Measurements from ENCODE around the gene SOX1. TPM values are rescaled to one million over a fixed set of nuclear protein-coding genes. Genes with fewer than 3 reads are reported as not detected.
A peak's percentile ranks its signal among the peaks of the same experiment; 100 is the strongest.

Gene SOX1
- total RNA-seq, 3 donors from 2014 or later (not counting 1 experiment from before 2014, with no cell fraction given) = not detected

DNA sequence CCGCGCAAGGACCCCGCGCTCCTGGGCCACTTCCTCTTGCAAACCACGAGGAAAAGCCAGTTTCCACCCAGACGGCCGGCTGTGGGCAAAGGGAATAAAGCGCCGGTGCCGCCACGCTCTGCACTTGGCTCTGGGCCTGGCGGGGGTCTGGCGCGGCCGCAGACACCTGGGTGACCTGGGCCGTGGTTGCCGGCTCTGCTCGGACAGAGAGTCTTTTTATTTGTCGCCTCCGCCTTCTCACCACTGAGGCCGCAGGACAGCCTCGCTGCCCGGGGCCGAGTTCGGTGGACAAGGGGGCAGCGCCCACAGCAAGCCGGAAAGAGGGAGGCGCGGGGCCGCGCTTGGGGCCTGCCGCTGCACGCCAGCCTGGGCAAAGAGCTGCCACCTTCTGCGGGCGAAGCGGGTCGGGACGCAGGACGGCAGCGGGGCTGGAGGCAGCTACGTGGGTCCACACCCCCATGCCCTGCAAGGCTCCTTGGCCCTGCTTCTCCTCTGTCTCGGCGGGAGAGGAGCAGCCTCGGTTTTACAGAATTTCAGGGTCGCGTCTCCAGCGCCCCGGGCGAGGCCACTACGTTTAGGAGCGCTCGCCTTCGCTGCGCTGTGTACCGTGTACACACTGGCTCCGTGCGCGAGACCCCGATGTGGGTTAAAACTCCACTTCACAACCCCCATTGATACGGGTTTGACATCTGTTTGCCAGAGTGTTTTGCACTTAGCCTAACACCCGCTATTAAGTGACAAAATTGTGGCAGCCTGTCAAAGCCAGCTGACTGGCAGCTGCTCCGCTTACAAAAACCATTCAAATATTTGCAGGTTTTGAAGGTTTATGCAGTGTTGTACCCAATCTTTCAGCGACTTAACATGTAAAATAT lies 13.0 kb upstream of the SOX1 start:
- no peak overlapping the region for H3K4me3 ChIP-seq (ENCODE audit: low read length)
- Mint-ChIP-seq H3K4me3 (no peak overlapping the region), H3K36me3 (peaks cover 7% of the 10 kb centered on the region), H3K27me3 (ENCODE audit: low read depth in 2 of 2) (peaks cover 41 to 62% of the 10 kb centered on the region in 2 donors), H3K4me1 (no peaks in the 10 kb centered on the region), H3K27ac (no peak overlapping the region), H3K9me3 (peaks cover 0 to 2% of the 10 kb centered on the region in 2 donors)
- no peaks in the 10 kb centered on the region for H3K4me1 ChIP-seq (ENCODE audit: control insufficient read depth, insufficient read depth, low read length)
- DNase-seq = no peak
- intact Hi-C loops (cut with micrococcal nuclease) = no loop called here
- ATAC-seq = no peak
- H3K36me3 ChIP-seq (ENCODE audit: control insufficient read depth, insufficient read depth, low read length) = no peaks in the 10 kb centered on the region
- TF ChIP-seq, protein P1, sequence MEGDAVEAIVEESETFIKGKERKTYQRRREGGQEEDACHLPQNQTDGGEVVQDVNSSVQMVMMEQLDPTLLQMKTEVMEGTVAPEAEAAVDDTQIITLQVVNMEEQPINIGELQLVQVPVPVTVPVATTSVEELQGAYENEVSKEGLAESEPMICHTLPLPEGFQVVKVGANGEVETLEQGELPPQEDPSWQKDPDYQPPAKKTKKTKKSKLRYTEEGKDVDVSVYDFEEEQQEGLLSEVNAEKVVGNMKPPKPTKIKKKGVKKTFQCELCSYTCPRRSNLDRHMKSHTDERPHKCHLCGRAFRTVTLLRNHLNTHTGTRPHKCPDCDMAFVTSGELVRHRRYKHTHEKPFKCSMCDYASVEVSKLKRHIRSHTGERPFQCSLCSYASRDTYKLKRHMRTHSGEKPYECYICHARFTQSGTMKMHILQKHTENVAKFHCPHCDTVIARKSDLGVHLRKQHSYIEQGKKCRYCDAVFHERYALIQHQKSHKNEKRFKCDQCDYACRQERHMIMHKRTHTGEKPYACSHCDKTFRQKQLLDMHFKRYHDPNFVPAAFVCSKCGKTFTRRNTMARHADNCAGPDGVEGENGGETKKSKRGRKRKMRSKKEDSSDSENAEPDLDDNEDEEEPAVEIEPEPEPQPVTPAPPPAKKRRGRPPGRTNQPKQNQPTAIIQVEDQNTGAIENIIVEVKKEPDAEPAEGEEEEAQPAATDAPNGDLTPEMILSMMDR (IDR thresholded peaks at IDR 0.05) = no peak
- 8% methylated on average over 62 of the region's 63 CpGs for WGBS (ENCODE audit: insufficient coverage)
- peaks cover 3% of the 10 kb centered on the region for H3K9me3 ChIP-seq (ENCODE audit: control insufficient read depth, insufficient read depth, low read length)
- H3K27me3 ChIP-seq (ENCODE audit: control insufficient read depth, insufficient read depth, low read length) = peaks cover 30% of the 10 kb centered on the region
- no peak overlapping the region for H3K27ac ChIP-seq (ENCODE audit: low read length)

DNA sequence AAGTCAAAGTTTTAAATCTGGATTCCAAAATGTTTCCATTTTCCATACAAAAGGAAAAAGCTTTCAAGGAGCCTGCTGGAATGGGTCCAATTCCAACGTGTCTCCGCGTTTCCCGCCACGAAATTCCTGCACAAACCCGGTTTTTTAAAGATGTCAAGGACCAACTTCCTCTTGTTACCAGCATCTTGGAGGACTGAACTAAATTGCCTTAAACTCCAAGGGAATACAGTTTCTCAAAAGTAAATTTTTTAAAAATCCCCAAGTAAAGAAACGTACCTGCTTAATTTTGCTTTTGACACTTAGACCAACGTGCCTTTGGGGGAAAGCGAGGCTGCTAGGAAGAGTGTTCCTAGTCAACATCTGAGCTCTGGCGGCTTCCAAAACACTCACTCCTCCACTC lies 12.3 kb upstream of the SOX1 start:
- H3K9me3 ChIP-seq (ENCODE audit: control insufficient read depth, insufficient read depth, low read length) = peaks cover 3% of the 10 kb centered on the region
- Mint-ChIP-seq H3K4me3 (peak overlapping the region; percentile 4), H3K27me3 (ENCODE audit: low read depth in 2 of 2) (peaks cover 48 to 68% of the 10 kb centered on the region in 2 donors), H3K36me3 (peaks cover 11% of the 10 kb centered on the region), H3K4me1 (peaks cover 0 to 4% of the 10 kb centered on the region in 2 donors), H3K9me3 (peaks cover 0 to 2% of the 10 kb centered on the region in 2 donors), H3K27ac (no peak overlapping the region)
- ATAC-seq = no peak
- peaks cover 35% of the 10 kb centered on the region for H3K27me3 ChIP-seq (ENCODE audit: control insufficient read depth, insufficient read depth, low read length)
- H3K4me3 ChIP-seq (ENCODE audit: low read length) = no peak overlapping the region
- no peaks in the 10 kb centered on the region for H3K36me3 ChIP-seq (ENCODE audit: control insufficient read depth, insufficient read depth, low read length)
- TF ChIP-seq, protein P1 (IDR thresholded peaks at IDR 0.05) = no peak
- 7% methylated on average over 10 of the region's 10 CpGs for WGBS (ENCODE audit: insufficient coverage)
- intact Hi-C loops (cut with micrococcal nuclease) = no loop called here
- no peaks in the 10 kb centered on the region for H3K4me1 ChIP-seq (ENCODE audit: control insufficient read depth, insufficient read depth, low read length)
- no peak for DNase-seq
- no peak overlapping the region for H3K27ac ChIP-seq (ENCODE audit: low read length)

DNA sequence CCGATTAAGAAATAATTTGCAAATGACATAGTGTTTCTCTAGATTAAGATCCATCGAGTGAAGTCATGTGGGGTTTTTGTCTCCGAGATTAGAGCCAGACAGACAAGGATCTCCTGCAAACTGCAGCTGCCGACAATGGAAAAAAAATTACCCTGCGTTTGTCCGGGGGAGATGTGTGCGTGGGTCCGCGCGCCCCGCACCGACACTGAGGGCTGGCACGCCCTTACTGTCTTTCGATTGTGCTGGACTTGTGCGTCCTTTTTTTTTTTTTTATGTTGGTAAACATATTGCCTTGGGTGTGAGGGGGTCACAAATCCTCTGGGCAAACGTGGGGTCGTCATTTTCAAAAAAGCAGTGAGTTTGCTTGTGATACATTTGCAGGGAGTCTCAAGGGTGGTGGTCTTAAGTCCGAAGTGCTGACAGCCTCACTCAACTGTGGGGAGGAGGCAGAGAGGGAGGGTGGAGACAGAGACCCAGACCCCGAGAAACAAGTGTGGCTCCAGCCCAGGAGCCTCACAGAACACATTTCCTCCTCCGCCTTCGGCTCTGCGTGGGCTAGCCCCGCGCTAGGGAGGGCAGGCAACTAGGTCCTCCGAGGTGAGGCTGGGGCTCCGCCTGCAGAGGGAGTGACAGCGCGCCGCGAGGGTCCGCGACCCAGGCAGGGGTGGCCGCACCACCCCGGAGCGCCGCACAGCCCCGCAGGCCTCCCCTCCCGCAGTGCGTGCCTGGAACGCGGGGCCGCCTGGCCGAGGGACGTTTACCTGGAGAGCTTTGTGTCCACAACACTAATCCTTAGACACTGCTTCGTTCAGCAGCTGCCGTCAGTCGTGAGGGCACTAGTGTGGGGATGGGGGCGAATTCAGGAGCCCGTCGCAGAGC lies 11.7 kb upstream of the SOX1 start:
- H3K4me3 ChIP-seq (ENCODE audit: low read length) = no peak overlapping the region
- Mint-ChIP-seq H3K4me3 (peak overlapping the region; percentile 4), H3K27ac (no peak overlapping the region)

More for the DNA sequence above, 11.7 kb upstream of the SOX1 start:
- H3K36me3 ChIP-seq (ENCODE audit: control insufficient read depth, insufficient read depth, low read length) = no peaks in the 10 kb centered on the region
- H3K9me3 ChIP-seq (ENCODE audit: control insufficient read depth, insufficient read depth, low read length) = peaks cover 3% of the 10 kb centered on the region
- peaks cover 41% of the 10 kb centered on the region for H3K27me3 ChIP-seq (ENCODE audit: control insufficient read depth, insufficient read depth, low read length)
- TF ChIP-seq, protein P1 (IDR thresholded peaks at IDR 0.05) = no peak
- Mint-ChIP-seq H3K36me3 (peaks cover 16% of the 10 kb centered on the region), H3K9me3 (peaks cover 0 to 2% of the 10 kb centered on the region in 2 donors), H3K27me3 (ENCODE audit: low read depth in 2 of 2) (peaks cover 51 to 69% of the 10 kb centered on the region in 2 donors), H3K4me1 (peaks cover 1 to 4% of the 10 kb centered on the region in 2 donors)
- DNase-seq (no peak), ATAC-seq (no peak)
- H3K27ac ChIP-seq (ENCODE audit: low read length) = no peak overlapping the region
- 10% methylated on average over 50 of the region's 50 CpGs for whole genome bisulfite sequencing (ENCODE audit: insufficient coverage)
- H3K4me1 ChIP-seq (ENCODE audit: control insufficient read depth, insufficient read depth, low read length) = no peaks in the 10 kb centered on the region
- intact Hi-C loops (cut with micrococcal nuclease) = no loop called here
